GM21723 (cell line): ENCODE results near the gene ICOS.

Experiments
- ATAC-seq: cut with Tn5 transposase; IDR thresholded peaks from one replicate; pipeline ENCODE4 v1.9.1; 2021; ENCODE audit warnings: mild to moderate bottlenecking, moderate library complexity; ENCODE audit not compliant: unreplicated experiment

The ICOS gene

GRCh38 chr2:204005940-204006721 lies 69.6 kb downstream of the ICOS start:
- no peak for ATAC-seq

- ATAC-seq = no peak
Observed at GRCh38 chr2:204008352-204008751, 71.8 kb downstream of the ICOS start.

GRCh38 chr2:204010628-204011560 lies 74.3 kb downstream of the ICOS start:
- no peak for ATAC-seq
